ENCODE data around the gene SETBP1.

DNA sequence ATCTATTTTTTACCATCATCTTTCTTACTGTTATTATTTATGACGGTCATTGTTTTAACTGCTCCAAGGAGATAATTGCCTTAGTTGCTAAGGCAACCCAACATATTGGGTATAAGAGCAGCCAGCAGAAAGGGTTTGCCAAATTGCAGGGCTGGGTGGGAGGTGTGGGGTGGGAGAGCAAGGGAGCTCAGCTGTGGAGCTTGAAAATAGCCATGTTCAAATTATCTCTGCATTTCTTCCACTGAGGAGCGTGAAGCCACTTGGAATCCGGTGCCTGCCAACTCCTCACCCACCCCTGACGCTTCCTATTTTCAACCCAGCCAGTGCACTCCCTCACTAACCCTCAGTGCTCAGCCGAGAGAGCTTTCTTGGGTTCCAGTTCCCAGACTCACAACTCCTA, 60.8 kb downstream of the SETBP1 start:
- TF ChIP-seq POLR2A (IDR thresholded peaks at IDR 0.05; ENCODE audit: borderline replicate concordance, extremely low read depth, insufficient read depth, insufficient read length): no peak
- TF ChIP-seq CTCF (IDR thresholded peaks at IDR 0.05 in 2 of 3, conservative IDR thresholded peaks at IDR 0.05 in 1 of 3; ENCODE audit: borderline replicate concordance in 1 of 3, insufficient read depth in 1 of 3, low read depth in 2 of 3, low read length in 2 of 3): no peak
- TF ChIP-seq EGR1 (IDR thresholded peaks at IDR 0.05; ENCODE audit: low read depth): no peak
- TF ChIP-seq SIN3A (IDR thresholded peaks at IDR 0.05; ENCODE audit: low read depth): no peak
- TF ChIP-seq ATF3 (IDR thresholded peaks at IDR 0.05): no peak
- TF ChIP-seq POLR2AphosphoS5 (IDR thresholded peaks at IDR 0.05; ENCODE audit: low read depth, low read length): no peak
- TF ChIP-seq, protein P1, sequence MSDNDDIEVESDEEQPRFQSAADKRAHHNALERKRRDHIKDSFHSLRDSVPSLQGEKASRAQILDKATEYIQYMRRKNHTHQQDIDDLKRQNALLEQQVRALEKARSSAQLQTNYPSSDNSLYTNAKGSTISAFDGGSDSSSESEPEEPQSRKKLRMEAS (IDR thresholded peaks at IDR 0.05): no peak
- no peak for TF ChIP-seq REST (IDR thresholded peaks at IDR 0.05; ENCODE audit: low read depth)
